Right hindlimb (tissue), 1 donor: ENCODE measurements around the gene EPHB2.

Source experiments
- DNase-seq: peaks from one replicate; pipeline ENCODE4 v3.0.0-alpha.2; 2018

The EPHB2 gene

GRCh38 chr1:22804969-22805671, 94.5 kb downstream of the EPHB2 start:
- no peak for DNase-seq

- DNase-seq = no peak
Measured at GRCh38 chr1:22805672-22806038, 95.0 kb downstream of the EPHB2 start.

- DNase-seq = no peak
Measured at GRCh38 chr1:22806584-22806983, 95.9 kb downstream of the EPHB2 start.

GRCh38 chr1:22807340-22807739, 96.7 kb downstream of the EPHB2 start:
- DNase-seq = no peak

GRCh38 chr1:22808186-22808675, 97.6 kb downstream of the EPHB2 start:
- DNase-seq = no peak

GRCh38 chr1:22808676-22809483, 98.2 kb downstream of the EPHB2 start:
- peak; percentile 68 for DNase-seq

GRCh38 chr1:22809783-22810182, 99.1 kb downstream of the EPHB2 start:
- no peak for DNase-seq

- no peak for DNase-seq
Measured at GRCh38 chr1:22810378-22810777, 99.7 kb downstream of the EPHB2 start.

- DNase-seq = no peak
Measured at GRCh38 chr1:22812092-22812880, 101.6 kb downstream of the EPHB2 start.

- no peak for DNase-seq
Measured at GRCh38 chr1:22812993-22813790, 102.6 kb downstream of the EPHB2 start.

GRCh38 chr1:22814176-22815042, 103.8 kb downstream of the EPHB2 start:
- peak; percentile 90 for DNase-seq

GRCh38 chr1:22815043-22815365, 104.4 kb downstream of the EPHB2 start:
- no peak for DNase-seq

GRCh38 chr1:22815421-22816066, 104.9 kb downstream of the EPHB2 start:
- DNase-seq = peak; percentile 89

- DNase-seq = no peak
Measured at GRCh38 chr1:22816067-22816775, 105.6 kb downstream of the EPHB2 start.

- DNase-seq = no peak
Measured at GRCh38 chr1:22816803-22817202, 106.2 kb downstream of the EPHB2 start.

GRCh38 chr1:22817462-22817861, 106.8 kb downstream of the EPHB2 start:
- no peak for DNase-seq

- DNase-seq = no peak
Measured at GRCh38 chr1:22818061-22818770, 107.6 kb downstream of the EPHB2 start.

GRCh38 chr1:22819361-22819760, 108.7 kb downstream of the EPHB2 start:
- DNase-seq = no peak

GRCh38 chr1:22821027-22821426, 110.4 kb downstream of the EPHB2 start:
- no peak for DNase-seq

GRCh38 chr1:22822371-22822770, 111.7 kb downstream of the EPHB2 start:
- DNase-seq = no peak
